ENCODE measurements around the gene ADAM15.
A peak's percentile ranks its signal among the peaks of the same experiment; 100 is the strongest.

The ADAM15 gene

DNA sequence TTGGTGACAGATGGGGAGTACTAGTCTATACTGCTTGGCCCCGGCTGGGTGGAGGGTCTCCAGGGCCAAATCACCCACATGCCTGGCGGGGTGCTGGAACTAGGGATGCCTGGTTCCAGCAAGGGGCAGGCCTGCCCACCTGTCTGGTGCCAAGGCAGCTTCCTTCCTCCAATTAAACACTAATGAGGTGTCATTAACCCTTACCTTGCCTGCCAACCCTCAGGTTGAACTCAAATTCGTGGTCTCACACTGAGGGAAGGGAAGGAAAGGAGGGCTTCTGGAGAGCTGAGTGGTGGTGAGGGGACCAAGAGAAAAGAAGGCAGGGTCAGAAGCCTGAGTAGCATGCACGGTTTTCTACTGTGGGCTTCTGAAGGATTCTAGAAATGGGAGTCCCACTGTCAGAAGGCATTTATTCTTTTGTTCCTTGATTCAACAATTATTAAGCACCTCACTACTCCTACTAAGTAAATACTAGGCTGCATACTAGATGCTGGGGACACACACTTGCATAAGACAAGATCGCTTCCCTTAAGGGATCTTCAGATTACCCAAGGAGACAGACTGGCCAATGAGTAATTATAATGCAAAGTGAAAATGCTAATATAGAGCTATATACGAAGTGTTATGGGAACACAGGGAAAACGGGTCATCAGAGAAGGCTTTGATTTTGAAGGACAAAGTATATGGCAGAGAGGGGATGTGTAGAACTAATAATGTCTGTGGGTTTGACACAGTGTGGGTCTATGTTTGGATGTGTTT lies 21.6 kb downstream of the ADAM15 start:
- no peak for DNase-seq (ENCODE audit: extremely low read depth, low read depth)
- TF ChIP-seq, protein P1, sequence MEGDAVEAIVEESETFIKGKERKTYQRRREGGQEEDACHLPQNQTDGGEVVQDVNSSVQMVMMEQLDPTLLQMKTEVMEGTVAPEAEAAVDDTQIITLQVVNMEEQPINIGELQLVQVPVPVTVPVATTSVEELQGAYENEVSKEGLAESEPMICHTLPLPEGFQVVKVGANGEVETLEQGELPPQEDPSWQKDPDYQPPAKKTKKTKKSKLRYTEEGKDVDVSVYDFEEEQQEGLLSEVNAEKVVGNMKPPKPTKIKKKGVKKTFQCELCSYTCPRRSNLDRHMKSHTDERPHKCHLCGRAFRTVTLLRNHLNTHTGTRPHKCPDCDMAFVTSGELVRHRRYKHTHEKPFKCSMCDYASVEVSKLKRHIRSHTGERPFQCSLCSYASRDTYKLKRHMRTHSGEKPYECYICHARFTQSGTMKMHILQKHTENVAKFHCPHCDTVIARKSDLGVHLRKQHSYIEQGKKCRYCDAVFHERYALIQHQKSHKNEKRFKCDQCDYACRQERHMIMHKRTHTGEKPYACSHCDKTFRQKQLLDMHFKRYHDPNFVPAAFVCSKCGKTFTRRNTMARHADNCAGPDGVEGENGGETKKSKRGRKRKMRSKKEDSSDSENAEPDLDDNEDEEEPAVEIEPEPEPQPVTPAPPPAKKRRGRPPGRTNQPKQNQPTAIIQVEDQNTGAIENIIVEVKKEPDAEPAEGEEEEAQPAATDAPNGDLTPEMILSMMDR (IDR thresholded peaks at IDR 0.05; ENCODE audit: low read depth, low read length, missing control alignments): no peak
- no peak overlapping the region for H3K4me3 ChIP-seq (replicated peaks; ENCODE audit: low read depth, low read length)

DNA sequence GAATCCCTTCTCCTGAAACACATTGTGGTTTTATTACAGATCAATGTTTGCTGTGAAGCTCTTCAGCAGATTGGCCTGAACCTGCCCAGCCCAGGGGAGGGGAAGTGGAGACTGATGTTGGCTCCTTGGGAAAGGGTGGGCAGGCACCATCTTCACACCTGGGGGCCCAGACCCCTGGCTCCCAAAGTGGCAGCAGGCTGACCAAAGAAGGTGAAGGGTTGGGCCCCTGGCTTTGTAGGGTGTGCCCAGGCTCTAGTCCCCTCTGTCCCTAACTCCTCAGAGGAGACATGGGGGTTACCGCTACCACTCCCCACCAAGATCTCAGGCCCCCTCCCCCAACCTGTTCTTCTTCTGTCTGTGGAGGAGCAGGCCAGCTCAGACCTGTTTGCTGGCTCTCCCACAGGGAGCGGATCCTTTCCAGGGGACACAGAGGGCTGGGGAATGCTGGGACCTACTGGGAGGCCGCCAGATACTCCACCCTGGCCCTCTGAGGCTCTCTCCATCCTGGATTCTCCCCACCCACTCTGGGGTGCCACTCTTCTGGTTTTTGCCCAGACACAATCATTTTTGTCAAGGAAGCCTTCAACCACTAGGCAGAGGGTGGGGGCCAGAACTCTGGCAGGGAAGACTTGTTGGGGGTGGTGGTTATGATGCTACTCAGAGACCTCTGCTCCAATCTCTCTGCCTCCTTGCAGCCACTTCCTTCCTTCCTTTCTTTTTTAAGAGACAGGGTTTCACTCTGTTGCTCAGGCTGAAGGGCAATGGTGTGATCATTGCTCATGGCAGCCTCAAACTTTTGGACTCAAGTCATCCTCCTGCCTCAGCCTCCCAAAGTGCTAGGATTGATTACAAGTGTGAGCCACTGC lies 22.5 kb downstream of the ADAM15 start:
- TF ChIP-seq, protein P1 (IDR thresholded peaks at IDR 0.05; ENCODE audit: low read depth, low read length, missing control alignments): no peak
- no peak overlapping the region for H3K4me3 ChIP-seq (replicated peaks; ENCODE audit: low read depth, low read length)
- no peak for DNase-seq (ENCODE audit: extremely low read depth, low read depth)

DNA sequence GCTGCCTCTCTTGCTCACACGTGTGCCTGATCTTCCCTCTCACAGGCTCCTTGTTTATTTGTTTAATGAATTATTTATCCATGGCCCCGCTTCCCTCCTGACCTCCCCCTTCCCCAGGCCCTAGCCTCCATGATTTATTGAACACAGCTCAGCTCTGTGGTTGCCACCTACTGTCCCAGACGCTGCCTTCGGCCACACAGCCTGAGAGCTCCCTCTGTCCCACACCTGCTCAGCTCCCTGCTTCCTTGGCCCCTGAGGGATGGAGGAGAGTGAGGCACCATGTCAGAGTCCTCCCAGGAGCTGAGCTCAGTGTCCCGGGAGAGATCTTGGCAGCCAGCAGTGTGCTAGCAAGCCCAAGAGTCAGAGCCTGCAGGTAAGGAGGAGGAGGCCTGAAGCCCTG lies 24.4 kb downstream of the ADAM15 start:
- H3K4me3 ChIP-seq (replicated peaks; ENCODE audit: low read depth, low read length): no peak overlapping the region
- TF ChIP-seq, protein P1 (IDR thresholded peaks at IDR 0.05; ENCODE audit: low read depth, low read length, missing control alignments): no peak
- DNase-seq (ENCODE audit: extremely low read depth, low read depth): no peak

DNA sequence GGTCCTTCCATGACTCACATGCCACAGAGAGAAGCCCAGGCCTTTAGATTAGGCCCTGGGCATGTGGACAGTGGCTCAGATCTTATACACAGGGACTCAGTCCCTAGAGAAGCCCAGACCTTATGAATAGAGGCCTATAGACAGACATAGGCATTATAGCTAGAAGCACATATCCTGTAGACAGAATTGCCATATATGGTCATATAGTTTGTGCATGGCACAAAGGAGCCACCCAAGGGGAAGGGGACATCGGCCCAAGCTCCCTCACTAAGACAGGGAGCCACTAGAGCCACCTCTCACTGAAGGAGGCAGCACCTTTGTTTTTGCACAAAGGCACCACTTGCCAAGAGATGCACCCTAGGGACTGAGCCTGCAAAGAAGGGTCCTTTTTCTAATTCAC lies 25.3 kb downstream of the ADAM15 start:
- TF ChIP-seq, protein P1 (IDR thresholded peaks at IDR 0.05; ENCODE audit: low read depth, low read length, missing control alignments): no peak
- H3K4me3 ChIP-seq (replicated peaks; ENCODE audit: low read depth, low read length): no peak overlapping the region
- no peak for DNase-seq (ENCODE audit: extremely low read depth, low read depth)

DNA sequence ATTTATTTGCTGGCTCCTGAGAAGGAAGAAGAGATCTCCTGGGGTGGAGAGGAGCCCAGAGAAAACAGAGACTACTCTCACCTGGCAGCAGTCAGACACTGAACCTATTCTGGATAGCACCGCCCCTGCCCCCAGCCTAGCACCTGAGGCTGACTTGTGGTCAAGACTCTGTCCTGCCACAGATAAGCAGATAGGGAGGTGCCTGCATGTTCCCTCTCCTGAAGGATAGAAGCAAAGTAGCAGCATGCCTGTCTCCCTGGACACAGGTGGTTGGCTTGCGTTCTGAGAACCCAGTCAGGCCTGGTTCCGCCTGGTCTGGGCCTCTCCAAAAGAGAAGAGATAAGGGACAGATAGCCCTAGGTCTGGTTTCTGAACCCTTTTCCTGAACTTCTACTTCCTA lies 26.2 kb downstream of the ADAM15 start:
- TF ChIP-seq, protein P1 (IDR thresholded peaks at IDR 0.05; ENCODE audit: low read depth, low read length, missing control alignments): no peak
- DNase-seq (ENCODE audit: extremely low read depth, low read depth): no peak
- no peak overlapping the region for H3K4me3 ChIP-seq (replicated peaks; ENCODE audit: low read depth, low read length)

DNA sequence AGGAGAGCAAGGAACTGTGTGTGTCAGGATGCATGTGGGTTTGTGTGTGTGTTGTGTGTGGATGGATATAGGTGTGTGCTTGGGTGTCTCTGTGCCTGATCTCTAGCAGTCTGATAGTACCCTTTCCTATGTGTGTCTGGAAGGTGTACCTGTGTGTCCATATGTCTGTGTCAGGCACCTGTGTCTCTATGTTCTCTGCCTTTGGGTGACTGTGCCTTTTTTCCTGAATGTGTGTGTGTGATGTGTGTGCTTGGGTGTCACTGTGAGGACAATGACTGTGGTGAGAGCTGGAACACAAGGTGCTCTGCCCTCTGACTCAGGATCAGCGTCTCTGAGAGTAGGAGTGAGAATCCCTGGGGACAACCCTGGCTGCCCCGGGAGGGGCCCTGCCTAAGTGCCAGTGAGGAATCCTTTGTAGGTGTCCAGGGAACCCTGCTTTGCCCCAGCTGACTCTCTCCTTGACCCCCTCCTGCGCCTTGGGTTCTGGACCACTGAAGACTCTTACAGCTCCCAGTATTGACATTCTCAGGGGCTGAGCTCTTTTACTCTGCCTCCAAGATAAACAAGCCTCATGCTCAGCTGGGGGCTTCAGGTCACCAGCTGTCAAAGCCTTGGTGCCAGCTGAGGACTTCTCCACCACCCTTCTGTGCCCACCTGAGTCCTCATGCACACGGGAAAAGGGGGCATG lies 26.8 kb downstream of the ADAM15 start:
- TF ChIP-seq, protein P1 (IDR thresholded peaks at IDR 0.05; ENCODE audit: low read depth, low read length, missing control alignments): no peak
- DNase-seq (ENCODE audit: extremely low read depth, low read depth): no peak
- 0 out of 2 replicates have a peak overlapping the region, but pooled peaks have one; percentile 9 for H3K4me3 ChIP-seq (replicated peaks; ENCODE audit: low read depth, low read length)
